Endothelial cell of umbilical vein (primary cell): ENCODE measurements around the gene TEX22.

Experiments used
- MAX ChIP-seq: IDR thresholded peaks from 2 replicates; pipeline ENCODE4 v1.6.1; 2011; ENCODE audit not compliant: insufficient read depth, insufficient read length
- POLR2AphosphoS5 ChIP-seq: IDR thresholded peaks from 2 replicates; pipeline ENCODE4 v1.6.1; 2012; ENCODE audit warnings: low read depth, mild to moderate bottlenecking, control low read depth, low read length, moderate library complexity; ENCODE audit not compliant: insufficient read depth
- TF ChIP-seq, protein P1 (sequence below), 2 donors: IDR thresholded peaks; 1 replicate in 1 of 2; 2 replicates in 1 of 2; pipeline ENCODE4 v1.5.1; 2011; ENCODE audit warnings: low read length in 2 of 2, mild to moderate bottlenecking in 2 of 2, moderate library complexity in 2 of 2, control low read depth in 1 of 2, inconsistent platforms in 1 of 2, low read depth in 1 of 2; ENCODE audit not compliant: insufficient read depth in 1 of 2; ENCODE audit errors: extremely low read depth in 1 of 2

- no peak for TF ChIP-seq POLR2AphosphoS5
- TF ChIP-seq, protein P1, sequence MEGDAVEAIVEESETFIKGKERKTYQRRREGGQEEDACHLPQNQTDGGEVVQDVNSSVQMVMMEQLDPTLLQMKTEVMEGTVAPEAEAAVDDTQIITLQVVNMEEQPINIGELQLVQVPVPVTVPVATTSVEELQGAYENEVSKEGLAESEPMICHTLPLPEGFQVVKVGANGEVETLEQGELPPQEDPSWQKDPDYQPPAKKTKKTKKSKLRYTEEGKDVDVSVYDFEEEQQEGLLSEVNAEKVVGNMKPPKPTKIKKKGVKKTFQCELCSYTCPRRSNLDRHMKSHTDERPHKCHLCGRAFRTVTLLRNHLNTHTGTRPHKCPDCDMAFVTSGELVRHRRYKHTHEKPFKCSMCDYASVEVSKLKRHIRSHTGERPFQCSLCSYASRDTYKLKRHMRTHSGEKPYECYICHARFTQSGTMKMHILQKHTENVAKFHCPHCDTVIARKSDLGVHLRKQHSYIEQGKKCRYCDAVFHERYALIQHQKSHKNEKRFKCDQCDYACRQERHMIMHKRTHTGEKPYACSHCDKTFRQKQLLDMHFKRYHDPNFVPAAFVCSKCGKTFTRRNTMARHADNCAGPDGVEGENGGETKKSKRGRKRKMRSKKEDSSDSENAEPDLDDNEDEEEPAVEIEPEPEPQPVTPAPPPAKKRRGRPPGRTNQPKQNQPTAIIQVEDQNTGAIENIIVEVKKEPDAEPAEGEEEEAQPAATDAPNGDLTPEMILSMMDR (IDR thresholded peaks at IDR 0.05; ENCODE audit: extremely low read depth in 1 of 2, insufficient read depth in 1 of 2, low read depth in 1 of 2, low read length in 2 of 2): no peak
- TF ChIP-seq MAX: no peak
Measured at GRCh38 chr14:105389534-105389933, 8.8 kb upstream of the TEX22 start.
